Fibroblast of skin of left biceps (primary cell): ENCODE measurements around the gene NPLOC4.

Experiments
- DNase-seq, 2 experiments: peaks; one replicate each; pipeline ENCODE4 v3.0.0-alpha.2; 2013; ENCODE audit warnings: low read depth in 2 of 2

The NPLOC4 gene

GRCh38 chr17:81566461-81567126, 70.3 kb downstream of the NPLOC4 start:
- DNase-seq: peak; percentile 98

GRCh38 chr17:81565231-81565630, 71.7 kb downstream of the NPLOC4 start:
- no peak for DNase-seq

DNA sequence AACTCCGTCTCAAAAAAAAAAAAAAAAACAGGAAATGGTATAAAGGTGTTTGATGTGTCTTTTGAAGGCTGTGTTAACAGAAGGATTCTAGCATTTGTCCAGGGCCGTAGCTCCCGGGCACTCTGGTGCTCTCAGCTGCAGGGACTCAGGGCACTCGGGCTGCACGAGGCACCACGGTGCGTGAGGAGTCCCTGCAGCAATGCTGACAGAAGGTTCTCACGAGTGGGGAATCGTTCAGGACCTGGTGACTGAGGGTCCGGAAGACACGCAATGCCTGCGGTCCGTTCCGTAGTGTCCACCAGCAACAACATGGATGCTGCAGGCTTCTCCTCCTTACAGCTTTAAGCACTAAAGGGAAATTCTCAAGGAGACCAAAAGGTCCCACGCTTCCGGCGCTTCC, 72.1 kb downstream of the NPLOC4 start:
- DNase-seq: no peak

GRCh38 chr17:81563861-81564586, 72.9 kb downstream of the NPLOC4 start:
- no peak for DNase-seq

GRCh38 chr17:81561494-81561885, 75.4 kb downstream of the NPLOC4 start:
- DNase-seq: no peak

DNA sequence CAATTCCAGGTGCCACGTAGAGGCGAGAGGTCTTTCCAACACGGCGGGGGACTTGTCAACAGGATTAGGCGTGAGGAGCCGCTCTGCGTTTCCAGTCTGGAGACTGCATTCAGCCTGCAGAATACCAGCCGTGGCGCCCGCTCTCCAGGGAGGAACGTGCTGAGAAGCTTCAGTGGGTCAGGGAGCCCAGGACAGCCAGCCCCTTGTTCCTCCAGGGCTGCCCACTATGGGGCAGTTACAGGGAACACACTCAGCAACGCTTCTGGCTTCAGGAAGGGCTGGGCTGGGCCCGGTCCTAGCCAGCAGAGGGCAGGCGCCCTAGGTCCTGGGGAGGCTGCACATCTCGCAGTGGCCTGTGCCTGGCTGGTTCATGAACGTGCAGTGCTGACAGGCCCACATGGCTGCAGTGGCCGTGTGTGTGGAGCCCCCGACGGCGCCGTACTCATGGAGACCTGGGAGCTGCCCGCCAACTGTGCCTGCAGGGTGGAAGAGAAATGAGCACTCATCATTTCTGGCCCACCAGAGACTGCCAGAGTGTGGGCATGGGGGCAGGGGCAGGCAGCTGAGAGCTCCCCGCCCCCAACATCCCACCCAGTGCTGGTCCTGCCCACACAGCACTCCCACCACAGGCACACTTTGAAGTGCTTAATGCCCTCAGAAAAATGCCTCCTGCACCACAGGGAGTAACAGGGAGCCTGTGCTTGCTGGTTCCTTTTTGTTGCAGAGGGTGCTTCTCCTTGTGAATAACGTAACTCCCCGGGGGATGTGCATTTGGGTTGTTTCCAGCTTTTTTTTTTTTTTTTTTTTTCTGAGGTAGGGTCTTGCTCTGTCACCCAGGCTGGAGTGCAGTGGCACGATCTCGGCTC, 77.7 kb downstream of the NPLOC4 start:
- DNase-seq: no peak

DNA sequence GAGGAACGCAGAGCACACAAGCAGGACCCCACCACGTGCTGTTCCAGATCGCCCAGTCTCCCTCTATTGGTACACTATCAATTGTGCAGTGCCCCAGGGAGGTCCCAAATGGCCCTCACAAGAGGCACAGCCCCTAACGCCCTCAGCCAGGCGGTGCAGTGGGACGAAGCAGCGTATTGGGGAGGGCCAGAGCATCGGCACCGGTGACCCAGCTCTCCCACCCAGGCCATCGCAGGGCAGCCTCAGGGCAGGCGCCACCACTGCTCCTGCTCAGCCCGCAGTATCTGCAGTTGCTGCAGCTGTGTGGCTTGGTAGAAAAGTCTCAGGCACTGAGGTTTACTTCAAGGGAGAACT, 78.8 kb downstream of the NPLOC4 start:
- no peak for DNase-seq

GRCh38 chr17:81557276-81558114, 79.4 kb downstream of the NPLOC4 start:
- no peak for DNase-seq

DNA sequence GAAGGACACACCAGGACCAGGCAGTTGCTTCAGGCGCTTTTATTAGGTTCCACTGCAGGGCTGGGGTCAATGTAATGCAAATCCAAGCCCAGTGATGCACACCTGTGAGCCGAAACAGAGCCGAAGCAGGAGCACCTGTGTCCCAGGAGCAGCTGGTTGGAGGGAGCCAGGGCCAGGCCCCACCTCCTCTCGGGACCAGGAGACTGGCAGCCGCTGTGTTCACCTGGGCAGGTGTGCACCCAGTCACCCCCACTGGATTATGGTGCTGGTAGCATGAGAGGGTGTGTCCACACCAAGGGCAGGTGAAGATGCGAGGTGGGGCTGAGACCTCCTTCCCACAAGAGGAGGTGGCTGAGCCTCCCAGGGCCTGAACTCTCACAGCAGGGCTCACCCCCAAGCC, 80.0 kb downstream of the NPLOC4 start:
- DNase-seq: no peak

DNA sequence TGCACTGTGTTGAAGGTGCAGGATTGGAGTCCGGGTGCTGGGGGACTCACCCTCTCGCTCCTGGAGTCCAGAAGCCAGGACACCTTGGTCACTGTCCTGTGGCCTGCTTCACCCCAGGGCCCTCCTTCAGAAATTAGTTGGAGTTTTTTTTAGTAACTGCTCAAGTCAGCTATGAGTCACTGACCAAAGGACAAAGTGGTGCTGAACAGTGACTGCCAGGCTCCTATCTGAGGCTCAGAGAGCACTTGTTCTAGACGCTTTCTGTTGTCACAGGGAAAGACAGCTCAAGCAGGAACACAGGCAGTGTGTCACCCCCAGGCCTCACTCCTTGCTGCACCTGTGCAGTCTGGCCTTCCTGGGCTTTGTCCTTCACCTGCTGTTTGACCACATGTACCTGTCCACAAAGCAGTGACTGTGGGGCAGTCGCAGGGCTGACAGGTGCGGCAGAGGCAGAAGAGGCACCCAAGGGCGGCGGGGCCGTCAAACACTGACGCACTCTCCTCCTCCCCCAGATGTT, 80.7 kb downstream of the NPLOC4 start:
- no peak for DNase-seq

DNA sequence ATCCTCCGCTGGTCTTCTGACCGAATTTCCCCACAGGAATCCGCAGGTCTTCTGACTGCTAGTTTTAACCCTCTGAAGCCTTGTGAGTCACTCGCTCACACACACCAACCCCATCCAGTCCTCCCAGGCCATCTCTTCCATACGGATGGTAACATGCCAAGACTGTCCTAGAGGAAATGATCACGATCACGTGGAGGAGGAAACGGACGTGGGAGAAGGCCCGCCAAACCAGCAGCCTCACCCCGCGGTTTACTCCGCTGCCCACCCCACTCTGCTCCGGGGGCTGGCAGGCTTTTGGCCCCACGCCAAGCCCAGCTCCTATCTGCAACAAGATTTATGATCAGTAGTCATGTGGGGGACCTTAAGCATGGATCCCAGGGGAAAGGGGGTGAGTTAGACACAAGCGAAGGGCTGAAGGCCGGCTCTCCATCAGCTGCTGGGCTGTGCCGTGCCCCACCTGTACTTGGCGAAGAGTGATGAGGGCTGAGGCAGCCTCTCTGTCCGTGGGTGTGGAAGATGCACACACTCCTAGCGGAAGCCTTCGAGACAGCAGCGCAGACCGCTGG, 83.2 kb downstream of the NPLOC4 start:
- peak; percentile 85 to 86 for DNase-seq

DNA sequence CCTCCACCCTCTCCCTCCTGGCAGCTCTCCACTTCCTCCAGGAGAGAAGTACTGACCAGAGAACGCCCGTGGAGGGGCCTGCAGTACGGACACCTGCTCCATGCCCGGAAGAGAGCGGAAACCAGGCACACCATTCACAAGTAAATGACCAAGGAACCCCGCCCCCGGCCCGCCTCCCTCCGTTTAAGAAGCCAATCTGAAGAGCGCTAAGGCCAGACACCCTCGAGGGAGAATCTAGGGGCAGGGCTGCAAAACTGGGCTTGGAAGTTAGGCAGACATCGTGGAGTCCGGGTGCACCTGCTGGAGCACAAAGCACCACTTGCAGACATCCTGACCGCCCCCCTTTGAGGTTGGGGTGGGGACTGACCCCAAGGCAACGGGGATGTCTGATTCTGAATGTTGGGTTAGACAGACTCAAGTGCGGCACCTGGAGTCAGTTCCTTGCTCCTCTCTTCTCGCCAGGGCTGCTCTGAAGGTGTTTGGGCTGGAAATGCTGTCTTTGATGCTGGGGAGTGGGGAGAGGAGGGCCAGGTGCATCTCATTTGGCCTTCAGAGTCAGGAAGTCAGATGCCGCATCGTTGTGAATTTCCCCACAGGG, 83.8 kb downstream of the NPLOC4 start:
- DNase-seq: peak in 1 of 2 experiments; percentile 33

DNA sequence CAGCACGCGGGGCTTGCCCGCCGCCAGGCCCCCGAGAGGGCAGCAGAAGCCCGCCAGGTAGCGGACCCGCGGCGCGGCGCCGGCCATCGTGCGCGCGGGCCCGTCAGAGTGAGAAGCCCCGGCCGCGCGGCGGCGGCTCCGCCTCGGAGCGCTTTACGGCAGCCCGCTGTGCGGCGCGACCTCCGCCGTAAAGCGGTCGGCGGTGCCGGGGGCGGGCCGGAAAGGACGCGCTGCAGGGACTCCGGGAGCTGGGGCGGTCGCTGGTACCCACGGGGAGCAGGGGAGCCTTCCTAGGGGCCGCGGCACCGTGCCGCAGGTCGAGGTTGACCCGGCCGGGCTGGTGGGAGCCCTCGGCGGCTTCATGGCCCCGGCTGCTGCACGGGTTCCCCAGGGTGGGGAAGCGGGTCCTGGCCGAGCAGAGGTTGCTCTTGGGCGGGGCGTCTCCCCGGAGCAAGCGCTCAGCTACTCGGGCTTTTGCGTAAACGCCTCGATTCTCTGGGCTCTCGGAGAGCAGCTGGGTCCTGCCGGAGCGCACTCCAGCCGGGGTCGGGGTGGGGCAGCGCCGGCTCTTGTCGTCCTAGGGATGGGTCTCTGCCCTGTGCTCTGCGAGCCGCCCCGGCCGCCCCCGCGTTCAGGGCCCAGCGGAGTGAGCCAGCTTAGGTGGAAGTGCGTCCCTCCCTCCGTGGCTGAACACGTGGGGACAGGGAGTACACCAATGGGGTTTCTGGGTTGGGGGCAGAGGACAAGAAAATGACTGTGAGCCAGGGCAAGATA, 84.5 kb downstream of the NPLOC4 start, which contains the start of gene FAAP100:
TSS of gene FAAP100 (minus strand) at position 110 of the 774 bp plus-strand sequence. CDS start at position 87, 23 bp downstream.
- peak; percentile 44 to 50 for DNase-seq

DNA sequence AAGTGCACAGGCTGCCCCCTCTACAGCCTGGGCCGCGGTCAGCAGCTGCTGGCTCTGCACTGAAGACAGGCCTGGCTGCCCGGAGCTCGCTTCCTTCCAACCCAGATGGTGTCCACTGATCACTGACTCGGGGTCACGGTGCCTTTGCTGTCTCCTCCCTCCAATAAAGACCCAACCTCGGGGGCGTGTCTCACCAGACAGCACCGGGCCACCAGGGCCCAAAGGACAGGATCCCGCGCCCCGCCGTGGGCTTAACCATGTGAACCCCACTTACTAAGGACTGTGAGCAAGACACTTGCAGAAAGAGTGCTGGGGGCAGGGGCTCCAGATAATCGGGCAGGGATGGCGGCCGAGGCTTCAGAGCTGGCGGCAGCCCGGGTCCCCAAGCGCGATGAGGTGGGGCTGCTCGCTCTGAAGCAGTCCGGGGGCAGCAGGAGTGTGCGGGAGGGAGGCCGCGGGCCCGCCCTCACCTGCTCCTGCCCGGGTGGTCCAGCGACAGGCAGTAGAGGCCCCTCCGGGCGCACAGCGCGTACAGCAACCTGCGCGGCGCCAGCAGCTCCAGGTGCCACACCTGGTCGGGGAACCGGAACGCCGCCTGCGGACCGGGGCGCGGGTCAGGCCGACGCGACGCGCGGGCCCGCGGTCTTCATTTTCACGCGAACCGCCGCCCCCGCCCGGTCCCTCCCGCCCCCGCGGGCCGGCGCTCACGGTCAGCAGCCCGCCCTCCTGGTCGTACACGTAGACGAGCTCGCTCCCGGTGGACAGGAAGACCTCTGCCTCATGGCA, 85.3 kb downstream of the NPLOC4 start:
- DNase-seq: no peak

GRCh38 chr17:81550830-81551457, 86.0 kb downstream of the NPLOC4 start:
- DNase-seq: no peak

DNA sequence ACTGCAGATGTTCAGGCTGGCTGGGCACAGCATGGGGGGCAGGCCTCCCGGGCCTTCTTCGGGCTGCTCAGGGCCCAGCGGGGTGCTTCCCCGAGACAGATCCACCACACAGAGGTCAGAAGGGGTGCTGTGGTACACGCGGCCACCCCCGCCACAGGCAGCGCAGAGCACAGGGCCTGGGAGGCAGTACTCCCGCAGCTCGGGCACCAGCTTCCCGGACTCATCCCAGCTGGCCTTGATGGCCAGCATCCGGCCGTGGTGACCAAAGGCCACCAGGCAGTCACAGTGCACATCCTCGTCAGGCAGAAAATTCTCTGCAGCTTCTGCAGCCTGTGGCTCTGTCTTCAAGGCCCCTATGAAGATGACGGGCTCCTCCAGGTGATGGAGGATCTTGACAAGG, 86.6 kb downstream of the NPLOC4 start:
- no peak for DNase-seq

DNA sequence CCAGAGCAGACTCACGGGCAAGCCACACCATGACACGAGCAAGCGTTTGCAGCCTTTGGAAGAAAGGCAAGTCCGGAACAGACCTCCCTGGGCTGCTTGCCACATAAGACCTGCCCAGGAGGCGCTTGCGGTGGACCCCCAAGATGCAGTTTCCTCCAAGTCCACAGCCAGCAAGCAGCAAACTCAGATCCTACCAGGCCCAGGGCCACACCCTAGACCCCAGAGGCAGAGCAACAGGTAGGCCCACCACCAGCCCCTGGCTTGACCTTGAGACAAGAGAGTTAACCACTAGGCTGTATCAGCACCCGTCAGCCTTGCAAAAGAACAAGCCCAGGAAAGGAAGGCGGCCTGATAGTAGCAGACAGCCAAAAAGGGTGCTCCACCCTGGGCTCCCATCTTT, 87.1 kb downstream of the NPLOC4 start:
- DNase-seq: no peak

DNA sequence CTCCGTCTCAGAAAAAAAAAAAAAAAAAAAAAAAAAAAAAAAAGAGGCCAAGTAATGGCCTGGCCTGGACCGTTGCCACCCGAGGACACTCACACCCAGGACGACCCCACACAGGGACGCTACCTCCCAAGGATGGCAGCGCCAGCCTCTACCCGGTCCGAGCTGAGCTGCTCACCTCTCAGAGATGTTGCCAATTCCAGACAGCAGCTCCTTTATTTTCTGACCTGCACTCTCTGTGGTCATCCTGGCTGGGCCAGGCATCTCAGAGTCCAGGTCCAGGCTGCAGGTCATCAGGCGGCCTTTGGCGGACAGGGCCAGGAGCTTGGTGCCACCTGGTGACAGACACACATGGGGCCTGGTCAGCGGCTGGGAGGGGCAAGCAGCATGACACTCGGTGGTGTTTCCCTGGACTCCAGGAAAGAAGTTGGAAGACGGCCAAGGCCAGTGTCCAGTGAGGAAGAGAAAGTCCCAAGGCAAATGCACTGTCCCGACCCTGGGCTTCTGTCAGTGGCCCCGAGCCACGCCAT, 87.8 kb downstream of the NPLOC4 start:
- DNase-seq: no peak
